HG02623 (cell line): ENCODE data around the gene SDE2.
"Not testable (repeated sequence)": the region's sequence is repeated elsewhere in the genome, so short reads cannot be mapped to it uniquely, and the experiment has no call there.

Source experiments
- ATAC-seq: cut with Tn5 transposase; IDR thresholded peaks from one replicate; pipeline ENCODE4 v1.9.1; 2021; ENCODE audit warnings: moderate library complexity; ENCODE audit not compliant: unreplicated experiment

Gene SDE2

DNA sequence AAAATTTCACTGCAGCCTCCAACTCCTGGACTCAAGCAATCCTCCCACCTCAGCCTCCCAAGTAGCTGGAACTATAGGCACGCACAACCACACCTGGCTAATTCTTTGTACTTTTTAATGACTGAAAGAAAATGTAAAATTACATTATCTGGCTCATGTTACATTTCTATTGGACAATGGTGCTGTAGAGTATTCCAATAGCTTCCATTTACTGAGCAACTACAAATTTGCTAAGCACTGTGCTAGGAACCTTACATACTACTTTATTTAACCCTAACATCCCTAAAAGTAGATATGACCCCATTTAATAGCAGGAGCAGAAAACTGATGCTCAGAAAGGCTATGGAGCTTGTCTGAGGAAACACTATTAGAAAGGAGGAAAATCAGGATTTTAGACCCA lies 19.7 kb downstream of the SDE2 start:
- ATAC-seq, result no peak

DNA sequence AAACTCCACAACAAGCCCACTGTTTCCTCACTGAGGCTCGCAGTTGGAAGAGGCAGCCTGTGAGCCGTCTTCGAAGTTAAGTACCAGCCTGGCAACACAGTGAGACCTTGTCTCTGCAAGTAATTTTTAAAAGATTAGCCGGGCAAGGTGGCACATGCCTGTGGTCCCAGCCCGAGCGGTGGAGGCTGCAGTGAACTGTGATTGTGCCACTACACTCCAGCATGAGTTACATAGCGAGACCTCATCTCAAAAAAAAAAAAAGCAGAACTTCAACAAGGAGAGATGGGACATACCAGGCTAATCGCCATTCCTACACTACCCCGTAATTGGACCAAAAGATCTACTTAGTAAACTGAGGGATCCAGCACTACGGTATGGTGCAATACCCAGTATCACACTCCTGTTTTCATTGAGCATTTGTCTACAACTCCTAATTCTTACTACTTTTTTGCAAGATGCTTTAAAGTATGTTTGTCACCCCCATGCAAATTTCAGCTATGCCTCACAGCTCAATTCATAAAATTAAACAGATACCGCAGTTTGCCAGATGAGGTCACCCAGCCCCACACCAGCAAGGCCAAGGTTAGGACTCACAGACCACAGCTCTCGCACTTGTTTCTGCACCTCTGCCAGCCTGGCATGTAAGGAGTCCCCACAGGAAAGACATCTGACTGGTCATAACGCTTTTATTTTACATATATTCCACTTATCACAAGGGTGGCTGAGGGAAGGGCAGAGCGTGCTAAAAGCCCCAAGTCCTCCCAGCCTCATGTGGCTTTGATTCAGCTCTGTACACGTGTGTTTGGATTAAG lies 21.0 kb downstream of the SDE2 start:
- peak; percentile 48 for ATAC-seq

DNA sequence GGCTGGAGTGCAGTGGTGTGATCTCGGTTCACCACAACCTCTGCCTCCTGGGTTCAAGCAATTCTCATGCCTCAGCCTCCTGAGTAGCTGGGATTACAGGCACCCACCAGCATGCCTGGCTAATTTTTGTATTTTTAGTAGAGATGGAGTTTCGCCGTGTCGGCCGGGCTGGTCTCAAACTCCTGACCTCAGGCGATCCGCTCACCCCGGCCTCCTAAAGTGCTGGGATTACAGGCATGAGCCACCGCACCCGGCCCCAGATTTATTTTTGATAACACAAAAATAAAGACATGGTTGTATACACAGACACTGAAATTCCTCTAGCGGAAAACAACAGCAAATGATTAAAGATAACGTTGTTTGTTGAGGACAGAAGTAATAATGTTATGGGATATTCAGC lies 24.0 kb downstream of the SDE2 start:
- ATAC-seq, result not testable (repeated sequence)

DNA sequence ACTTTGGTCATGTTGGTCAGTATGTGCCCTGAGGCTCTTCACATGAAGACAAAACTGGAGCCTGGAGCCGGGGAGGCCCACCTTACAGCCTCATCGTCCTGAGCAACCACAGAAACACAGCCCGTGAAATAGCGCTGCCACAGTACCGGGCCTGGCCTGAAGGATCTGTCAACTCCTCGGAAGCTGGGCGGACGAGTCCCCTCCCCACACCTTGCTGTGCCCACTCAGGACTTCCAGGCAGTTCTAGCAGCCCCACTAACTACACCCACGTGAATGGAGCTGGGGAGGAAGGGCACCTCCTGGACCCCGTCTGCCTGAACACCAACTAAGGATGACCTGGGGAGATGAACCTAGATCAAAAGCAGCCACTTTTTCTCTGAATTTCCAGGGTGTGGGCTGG lies 24.7 kb downstream of the SDE2 start:
- no peak for ATAC-seq

DNA sequence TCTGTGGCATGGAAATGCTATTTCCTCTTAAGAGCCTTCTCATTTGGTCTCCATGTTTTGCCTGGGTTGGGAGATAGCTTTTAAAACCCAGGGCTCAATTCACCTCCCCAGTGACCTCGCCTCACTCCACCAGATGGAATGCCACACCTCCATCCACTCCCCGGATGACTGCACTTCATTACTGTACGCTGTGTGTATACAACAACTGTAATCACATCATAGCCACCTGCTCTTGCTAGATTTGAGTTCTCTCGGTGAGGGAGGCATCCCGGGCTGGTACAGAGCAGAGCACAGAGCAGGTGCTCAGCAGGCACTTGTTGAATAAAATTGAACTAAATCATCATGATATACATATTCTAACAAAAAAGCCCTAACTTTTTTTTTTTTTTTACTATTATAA lies 26.0 kb downstream of the SDE2 start:
- no peak for ATAC-seq

DNA sequence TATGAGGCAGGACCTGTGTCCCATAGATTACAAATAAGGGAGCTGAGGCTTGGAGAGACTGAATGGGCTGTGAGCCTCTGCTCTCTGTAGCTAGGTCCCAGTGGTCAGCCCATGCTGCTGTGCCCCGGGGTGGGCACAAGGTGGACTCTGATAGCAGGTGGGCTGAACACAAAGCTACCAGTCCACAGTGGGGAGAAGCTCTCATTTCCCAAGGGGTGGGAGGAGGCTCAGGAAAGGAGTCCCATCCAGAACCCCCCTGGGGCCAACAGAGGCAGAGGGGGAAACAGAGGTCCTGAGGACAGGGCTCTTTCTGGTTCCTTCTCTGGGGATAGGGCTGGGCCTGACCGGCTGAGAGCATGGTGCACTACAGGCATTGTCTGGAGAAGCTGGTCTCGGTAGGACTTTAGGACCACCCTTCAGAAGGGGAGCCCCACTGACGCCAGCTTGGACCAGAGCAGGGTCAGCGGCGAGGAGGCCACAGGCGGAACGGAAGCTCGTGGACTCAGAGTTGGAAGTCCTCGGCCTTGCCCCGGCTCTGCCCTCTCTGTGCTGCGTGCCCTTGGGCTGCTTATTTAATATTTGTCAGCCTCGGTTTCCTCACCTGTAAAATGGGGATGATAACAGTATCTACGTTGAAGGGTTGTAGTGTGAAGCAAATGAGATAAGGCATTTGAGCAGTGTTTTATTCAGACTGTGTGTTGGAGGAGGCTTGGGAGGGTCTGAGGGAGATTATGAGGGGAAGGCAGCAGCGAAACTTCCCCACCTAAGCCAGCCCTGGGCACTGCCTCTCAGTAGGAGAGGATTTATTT lies 26.6 kb downstream of the SDE2 start:
- no peak for ATAC-seq

DNA sequence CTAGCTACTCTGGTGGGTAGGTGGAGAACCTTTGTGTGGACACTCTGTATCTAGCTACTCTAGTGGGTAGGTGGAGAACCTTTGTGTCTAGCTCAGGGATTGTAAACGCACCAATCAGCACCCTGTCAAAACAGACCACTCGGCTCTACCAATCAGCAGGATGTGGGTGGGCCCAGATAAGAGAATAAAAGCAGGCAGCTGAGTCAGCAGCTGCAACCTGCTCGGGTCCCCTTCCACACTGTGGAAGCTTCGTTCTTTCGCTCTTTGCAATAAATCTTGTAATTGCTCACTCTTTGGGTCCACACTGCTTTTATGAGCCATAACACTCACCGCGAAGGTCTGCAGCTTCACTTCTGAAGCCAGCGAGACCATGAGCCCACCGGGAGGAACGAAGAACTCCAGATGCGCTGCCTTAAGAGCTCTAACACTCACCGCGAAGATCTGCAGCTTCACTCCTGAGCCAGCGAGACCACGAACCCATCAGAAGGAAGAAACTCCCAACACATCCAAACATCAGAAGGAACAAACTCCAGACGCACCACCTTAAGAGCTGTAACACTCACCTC lies 28.5 kb downstream of the SDE2 start:
- not testable (repeated sequence) for ATAC-seq

DNA sequence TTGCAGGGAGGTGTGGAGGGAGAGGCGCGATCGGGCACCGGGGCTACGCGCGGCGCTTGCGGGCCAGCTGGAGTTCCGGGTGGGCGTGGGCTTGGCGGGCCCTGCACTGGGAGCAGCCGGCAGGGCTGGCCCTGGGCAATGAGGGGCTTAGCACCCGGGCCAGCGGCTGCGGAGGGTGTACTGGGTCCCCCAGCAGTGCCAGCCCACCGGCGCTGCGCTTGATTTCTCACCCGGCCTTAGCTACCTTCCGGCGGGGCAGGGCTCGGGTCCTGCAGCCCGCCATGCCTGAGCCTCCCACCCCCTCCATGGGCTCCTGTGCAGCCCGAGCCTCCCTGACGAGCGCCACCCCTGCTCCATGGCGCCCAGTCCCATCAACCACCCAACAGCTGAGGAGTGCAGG lies 29.4 kb downstream of the SDE2 start:
- ATAC-seq, result not testable (repeated sequence)

DNA sequence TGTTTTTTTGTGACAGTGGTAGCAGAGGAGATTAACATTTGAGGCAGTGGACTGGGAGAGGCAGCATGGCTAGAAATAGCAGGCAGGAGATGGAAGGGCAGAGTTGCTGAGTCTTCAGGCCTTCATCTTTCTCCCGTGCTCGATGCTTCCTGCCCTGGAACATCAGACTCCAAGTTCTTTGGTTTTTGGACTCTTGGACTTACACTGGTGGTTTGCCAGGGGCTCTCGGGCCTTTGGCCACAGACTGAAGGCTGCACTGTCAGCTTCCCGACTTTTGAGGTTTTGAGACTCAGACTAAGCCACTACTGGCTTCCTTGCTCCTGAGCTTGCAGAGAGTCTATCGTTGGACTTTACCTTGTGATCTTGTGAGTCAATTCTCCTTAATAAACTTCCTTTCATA lies 33.9 kb downstream of the SDE2 start:
- no peak for ATAC-seq

DNA sequence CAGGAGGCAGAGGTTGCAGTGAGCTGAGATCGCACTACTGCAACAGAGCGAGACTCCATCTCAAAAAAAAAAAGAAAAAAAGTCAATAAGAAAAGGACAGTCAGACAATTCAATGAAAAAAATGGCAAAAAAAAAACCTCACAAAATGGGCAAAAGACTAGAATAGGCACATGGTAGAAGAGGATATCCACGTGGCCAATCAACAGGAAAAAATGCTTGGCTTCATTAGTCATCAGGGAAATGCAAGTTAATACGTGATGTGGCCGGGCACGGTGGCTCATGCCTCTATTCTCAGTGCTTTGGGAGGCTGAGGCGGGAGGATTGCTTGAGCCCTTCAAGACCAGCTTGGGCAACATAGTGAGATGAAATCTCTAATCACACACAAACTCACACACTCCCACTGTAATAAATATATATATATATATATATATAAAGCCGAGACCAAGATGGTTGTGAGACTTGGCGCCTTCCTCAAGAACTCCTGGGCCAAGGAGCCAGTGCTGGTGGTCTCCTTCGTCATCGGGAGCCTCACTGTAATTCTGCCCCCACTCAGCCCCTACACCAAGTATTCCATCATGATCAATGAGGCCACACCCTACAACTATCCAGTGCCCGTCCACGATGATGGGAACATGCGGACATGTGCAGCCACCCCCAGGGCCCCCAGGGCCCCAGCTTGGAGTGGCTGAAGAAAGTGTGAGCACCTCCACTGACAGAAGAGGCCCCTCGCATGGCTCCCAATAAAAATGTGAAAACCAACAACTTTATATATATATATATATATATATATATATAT lies 35.2 kb downstream of the SDE2 start:
- ATAC-seq, result no peak

DNA sequence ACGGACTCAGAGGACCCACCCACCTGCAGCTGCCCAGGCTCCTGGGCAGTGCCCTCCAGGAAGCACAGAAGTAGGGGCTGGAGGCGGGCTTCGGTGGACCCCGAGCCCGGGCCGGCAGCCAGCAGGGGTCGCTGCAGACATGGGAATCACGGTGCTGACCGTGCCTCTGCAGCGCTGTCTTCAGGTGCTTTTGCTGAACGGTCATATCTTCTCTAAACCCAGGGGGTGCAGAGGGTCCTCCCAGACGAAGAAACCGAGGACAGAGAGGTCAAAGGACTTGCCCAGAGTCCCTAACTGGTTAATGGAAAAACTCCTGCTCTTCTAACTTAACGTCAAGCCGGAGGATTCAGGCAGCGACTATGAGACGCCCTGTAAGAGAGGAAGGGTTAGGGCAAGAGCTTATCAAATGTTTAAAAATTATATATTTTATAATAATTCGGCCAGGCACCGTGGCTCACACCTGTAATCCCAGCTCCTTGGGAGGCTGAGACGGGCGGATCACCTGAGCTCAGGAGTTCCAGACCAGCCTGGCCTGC lies 36.6 kb downstream of the SDE2 start:
- ATAC-seq, result peak; percentile 66

DNA sequence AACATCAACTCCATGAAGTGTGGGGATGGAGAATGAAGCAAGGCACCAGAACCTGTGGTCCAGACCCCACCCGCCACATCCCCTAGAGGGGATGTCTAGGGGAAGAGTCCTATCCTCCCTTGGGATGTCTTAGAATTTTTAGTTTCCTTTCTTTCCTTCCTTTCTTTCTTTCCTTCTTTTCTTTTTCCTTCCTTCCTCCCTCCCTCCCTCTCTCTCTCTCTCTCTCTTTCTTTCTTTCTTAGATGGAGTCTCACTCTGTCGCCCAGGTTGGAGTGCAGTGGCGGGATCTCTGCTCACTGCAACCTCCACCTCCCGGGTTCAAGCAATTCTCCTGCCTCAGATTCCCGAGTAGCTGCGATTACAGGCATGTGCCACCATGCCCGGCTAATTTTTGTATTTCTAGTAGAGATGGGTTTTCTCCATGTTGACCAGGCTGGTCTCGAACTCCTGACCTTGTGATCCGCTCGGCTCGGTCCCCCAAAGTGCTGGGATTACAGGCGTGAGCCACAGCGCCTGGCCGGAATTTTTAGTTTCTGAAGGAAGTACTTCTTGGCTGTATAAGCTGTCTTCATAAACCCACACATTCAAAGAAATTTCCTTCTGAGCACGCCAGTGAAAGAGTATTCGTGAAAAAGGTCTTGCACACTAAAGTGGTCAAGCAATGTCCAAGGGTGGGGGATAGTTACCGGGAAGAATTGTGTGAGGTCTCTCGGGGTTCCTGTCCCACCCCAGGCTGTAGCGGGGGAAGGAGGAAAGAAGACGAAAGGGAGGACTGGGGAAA lies 37.3 kb downstream of the SDE2 start:
- ATAC-seq, result no peak

DNA sequence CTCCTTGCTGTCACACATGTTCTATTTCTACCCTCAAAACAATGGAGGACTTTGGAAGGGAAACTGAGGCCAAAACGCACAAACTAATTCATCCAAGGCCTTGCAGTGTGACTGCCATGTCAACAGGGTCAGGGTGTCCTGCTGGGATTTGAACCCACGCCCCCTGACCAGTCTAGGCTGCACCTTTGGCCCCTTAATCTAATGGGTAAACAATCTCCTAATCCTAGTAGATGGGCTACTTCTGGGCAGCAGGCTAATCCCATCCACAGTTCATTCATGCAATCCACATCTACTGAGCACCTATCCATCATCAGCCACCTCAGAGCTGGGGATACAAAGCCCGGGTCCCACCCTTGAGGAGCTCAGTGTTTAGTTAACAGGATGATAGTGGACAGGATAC lies 41.1 kb downstream of the SDE2 start:
- no peak for ATAC-seq

DNA sequence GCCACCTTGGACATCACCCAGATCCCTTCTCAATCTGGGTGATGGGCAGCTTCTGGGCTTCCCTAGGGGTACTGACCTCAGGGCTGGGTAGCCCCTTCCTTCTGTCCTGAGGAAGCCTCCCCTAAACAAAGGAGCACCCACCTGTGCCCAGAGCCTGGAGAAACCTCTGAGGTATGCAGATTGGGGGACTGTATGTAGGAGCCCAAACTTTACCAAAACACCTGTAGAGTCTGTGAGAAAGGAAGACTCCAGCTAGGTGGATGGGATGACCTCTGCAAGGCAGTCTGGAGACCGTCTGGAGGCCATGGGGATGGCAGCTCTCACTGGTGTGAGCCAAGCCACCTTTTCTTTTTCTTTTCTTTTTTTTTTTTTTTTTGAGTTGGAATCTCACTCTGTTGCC lies 44.4 kb downstream of the SDE2 start:
- no peak for ATAC-seq

DNA sequence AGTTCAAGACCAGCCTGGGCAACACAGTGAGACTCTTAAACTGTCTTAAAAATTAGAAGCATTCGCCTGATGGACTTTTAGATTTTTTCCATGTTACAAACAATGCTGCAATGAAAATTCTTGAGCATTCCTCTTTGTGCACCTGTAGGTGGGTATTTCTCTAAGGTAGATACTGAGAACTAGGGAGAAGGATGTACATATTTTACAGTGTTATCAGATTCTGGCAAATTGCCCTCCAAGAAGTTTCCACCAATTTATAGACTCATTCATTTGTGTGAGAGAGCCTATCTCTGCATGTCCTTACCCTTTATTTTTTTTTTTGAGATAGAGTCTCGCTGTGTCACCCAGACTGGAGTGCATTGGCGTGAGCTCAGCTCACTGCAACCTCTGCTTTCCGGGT lies 45.8 kb downstream of the SDE2 start:
- no peak for ATAC-seq

DNA sequence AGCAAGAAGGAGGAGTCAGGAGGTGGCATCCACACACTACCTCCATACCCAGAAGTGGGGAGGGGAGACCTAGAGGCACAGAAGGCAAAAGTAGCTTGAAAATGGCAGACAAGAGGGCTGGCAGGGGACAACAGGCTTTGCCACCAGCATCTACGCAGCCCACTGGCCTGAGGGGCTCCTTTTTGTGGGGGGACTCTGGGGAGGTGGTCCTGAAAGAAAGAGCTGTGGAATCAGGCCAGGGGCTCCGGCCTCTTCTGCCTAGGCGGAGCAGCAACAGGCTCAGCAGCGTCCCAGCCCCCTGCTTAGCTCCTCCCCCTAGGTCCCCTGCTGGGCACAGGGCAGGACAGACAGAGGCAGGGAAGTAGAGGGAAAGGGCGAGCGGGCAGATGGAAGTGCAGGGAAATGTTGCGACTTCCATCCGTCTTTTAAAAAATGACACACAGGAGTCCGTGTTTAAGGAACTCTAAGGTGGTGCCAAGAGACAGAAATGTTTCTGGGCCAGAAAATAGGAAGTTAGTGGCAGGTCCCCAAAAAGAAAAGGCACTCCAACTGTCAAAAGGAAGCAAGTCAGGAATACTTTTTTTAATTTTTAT lies 48.1 kb downstream of the SDE2 start:
- no peak for ATAC-seq

DNA sequence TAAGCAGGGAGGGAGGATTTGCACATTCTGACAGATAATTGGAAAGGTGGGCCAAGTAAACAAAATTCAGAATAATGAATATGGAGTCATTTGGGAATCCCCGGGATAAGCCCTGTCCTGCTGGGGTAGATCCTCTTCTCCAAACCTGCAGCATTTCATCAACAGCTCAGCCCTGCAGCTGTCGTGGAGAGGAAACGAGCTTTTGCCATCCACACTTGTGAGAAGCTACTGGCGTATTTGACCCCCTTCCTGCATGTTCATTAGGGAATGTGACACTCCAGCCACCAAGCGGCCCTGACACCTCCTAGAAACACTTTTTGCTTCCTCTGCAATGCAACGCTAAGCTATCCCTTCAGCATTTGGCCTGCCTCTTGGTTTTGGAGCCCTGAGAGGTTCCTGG lies 50.1 kb downstream of the SDE2 start:
- ATAC-seq, result no peak

DNA sequence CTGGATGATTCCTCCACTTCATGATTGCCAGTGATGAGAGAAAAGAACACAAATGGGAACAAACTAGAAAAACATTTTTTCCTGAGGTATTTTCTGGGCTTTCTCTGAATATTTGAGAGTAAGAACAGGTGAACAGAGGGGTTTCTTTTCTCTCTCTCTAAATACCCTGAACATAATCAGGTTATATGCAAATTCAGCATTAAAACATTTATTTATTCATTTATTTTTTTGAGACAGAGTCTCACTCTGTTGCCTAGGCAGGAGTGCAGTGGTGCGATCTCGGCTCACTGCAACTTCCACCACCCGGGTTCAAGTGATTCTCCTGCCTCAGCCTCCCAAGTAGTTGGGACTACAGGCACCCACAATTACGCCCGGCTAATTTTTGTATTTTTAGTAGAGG lies 52.3 kb downstream of the SDE2 start:
- no peak for ATAC-seq

DNA sequence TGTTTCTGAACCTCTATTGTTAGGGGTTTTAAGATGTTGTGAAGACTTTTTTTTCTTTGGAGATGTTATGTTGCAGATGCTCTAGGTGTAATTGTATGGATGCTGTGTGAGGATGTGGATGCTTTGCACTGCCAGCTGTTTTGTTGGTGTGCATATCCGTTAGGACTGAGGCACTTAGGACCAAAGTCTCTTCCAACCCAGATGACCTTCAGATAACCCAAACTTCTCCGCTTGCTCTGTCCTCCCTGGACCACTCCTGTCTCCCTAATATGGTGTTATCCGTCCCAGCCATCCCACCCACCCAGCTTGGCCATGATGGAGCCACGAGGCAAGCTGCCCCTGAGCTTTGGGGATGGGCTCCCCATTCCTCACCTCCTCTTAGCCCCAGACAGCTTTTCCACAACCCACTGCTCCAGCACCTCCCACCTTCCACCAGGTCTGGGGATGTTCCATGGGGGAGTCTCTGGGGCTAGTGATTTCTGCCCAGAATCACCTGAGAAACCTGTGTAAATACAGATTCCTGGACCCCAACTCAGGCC lies 53.0 kb downstream of the SDE2 start:
- ATAC-seq, result no peak

DNA sequence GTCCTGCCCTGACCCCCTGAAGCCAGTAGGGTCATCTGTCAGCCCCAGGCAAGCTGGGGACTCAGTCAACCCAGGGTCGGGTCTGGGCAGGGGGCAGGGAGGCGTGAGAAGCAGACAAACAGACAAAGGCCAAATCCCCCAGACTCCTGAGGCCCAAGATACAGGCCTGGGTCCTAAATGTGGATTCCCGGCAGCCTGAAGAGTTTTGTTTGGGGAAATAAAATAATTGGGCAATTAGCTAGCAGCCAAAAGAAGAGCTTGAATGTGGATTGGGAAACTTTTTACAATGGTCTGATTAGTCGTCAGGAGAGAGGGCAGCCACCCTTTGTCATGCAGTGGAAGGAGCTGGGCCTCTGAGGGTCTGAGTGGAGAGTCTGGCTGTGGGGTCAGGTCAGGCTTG lies 53.6 kb downstream of the SDE2 start:
- no peak for ATAC-seq
